DOHH2 (cell line): ENCODE results near the gene ST3GAL3.

ENCODE experiments used
- H3F3A ChIP-seq: fragments of 200-600 bp; sonication (generic), shearing (Covaris generic); 2 replicates; pipeline ENCODE4 v1.6.0; 2016; ENCODE audit warnings: antibody characterized with exemption, mild to moderate bottlenecking; ENCODE audit not compliant: control insufficient read depth, insufficient read depth
- H3K27ac ChIP-seq: fragments of 200-600 bp; sonication (generic); 2 replicates; pipeline ENCODE4 v1.5.1; 2014; ENCODE audit warnings: low read depth, mild to moderate bottlenecking, low read length, moderate library complexity
- H3K27me3 ChIP-seq: fragments of 200-600 bp; sonication (generic); 2 replicates; pipeline ENCODE4 v1.6.1; 2014; ENCODE audit warnings: mild to moderate bottlenecking, low read length, mixed read lengths; ENCODE audit not compliant: control insufficient read depth
- H3K36me3 ChIP-seq: fragments of 200-600 bp; sonication (generic); 2 replicates; pipeline ENCODE4 v1.6.1; 2014; ENCODE audit warnings: mild to moderate bottlenecking, low read length, moderate library complexity, mixed read lengths; ENCODE audit not compliant: control insufficient read depth
- H3K4me1 ChIP-seq: fragments of 200-600 bp; sonication (generic); 2 replicates; pipeline ENCODE4 v1.6.1; 2014; ENCODE audit warnings: mild to moderate bottlenecking, low read length, mixed read lengths; ENCODE audit not compliant: control insufficient read depth
- H3K4me2 ChIP-seq: fragments of 200-600 bp; sonication (generic); 2 replicates; pipeline ENCODE4 v1.6.0; 2014; ENCODE audit warnings: mild to moderate bottlenecking, low read length, moderate library complexity
- H3K4me3 ChIP-seq: fragments of 200-600 bp; sonication (generic); 2 replicates; pipeline ENCODE4 v1.5.1; 2014; ENCODE audit warnings: mild to moderate bottlenecking, low read length, mixed read lengths
- H3K79me2 ChIP-seq: fragments of 200-600 bp; sonication (generic); 2 replicates; pipeline ENCODE4 v1.6.1; 2014; ENCODE audit warnings: mild to moderate bottlenecking, low read length, mixed read lengths; ENCODE audit not compliant: control insufficient read depth
- H3K9me2 ChIP-seq: fragments of 200-600 bp; sonication (generic); replicated peaks from 2 replicates; pipeline ENCODE4 v1.6.1; 2014; ENCODE audit warnings: mild to moderate bottlenecking, low read length, mixed read lengths; ENCODE audit not compliant: control insufficient read depth
- H3K9me3 ChIP-seq: fragments of 200-600 bp; sonication (generic); 2 replicates; pipeline ENCODE4 v1.6.1; 2014; ENCODE audit warnings: antibody characterized with exemption, low read length, mixed read lengths; ENCODE audit not compliant: control insufficient read depth, insufficient read depth
- H4K20me1 ChIP-seq: fragments of 200-600 bp; sonication (generic); 2 replicates; pipeline ENCODE4 v1.6.0; 2014; ENCODE audit warnings: low read depth, mild to moderate bottlenecking, antibody characterized with exemption, low read length, moderate library complexity; ENCODE audit not compliant: control insufficient read depth, insufficient read depth
- CTCF ChIP-seq: fragments of 200-600 bp; sonication (generic); IDR thresholded peaks from one replicate; pipeline ENCODE4 v1.5.1; 2014; ENCODE audit warnings: antibody characterized with exemption, mild to moderate bottlenecking, low read depth, low read length; ENCODE audit not compliant: poor library complexity, severe bottlenecking
- EZH2phosphoT487 ChIP-seq: fragments of 200-600 bp; sonication (generic); IDR thresholded peaks from 2 replicates; pipeline ENCODE4 v1.6.1; 2017; ENCODE audit warnings: borderline replicate concordance, mild to moderate bottlenecking, antibody characterized with exemption, low read length, moderate library complexity, mixed read lengths

The ST3GAL3 gene

GRCh38 chr1:43902058-43902831 lies 194.9 kb downstream of the ST3GAL3 start:
- Histone ChIP-seq H3K9me3 (no peaks in the 10 kb centered on the region), H3K4me2 (no peak overlapping the region), H3F3A (peaks cover 11% of the 10 kb centered on the region), H3K36me3 (no peaks in the 10 kb centered on the region), H3K4me1 (peaks cover 18% of the 10 kb centered on the region), H3K4me3 (no peak overlapping the region), H3K79me2 (no peaks in the 10 kb centered on the region), H4K20me1 (no peaks in the 10 kb centered on the region), H3K27me3 (no peaks in the 10 kb centered on the region), H3K9me2 (no peaks in the 10 kb centered on the region), H3K27ac (no peak overlapping the region)
- no peak for TF ChIP-seq EZH2phosphoT487
- no peak for TF ChIP-seq CTCF

GRCh38 chr1:43904660-43905551 lies 197.6 kb downstream of the ST3GAL3 start:
- Histone ChIP-seq H4K20me1 (no peaks in the 10 kb centered on the region; the same call in 1 of the 2 replicates), H3K4me3 (no peak overlapping the region; the same call in 1 of the 2 replicates), H3K27me3 (no peaks in the 10 kb centered on the region), H3K27ac (no peak overlapping the region), H3K36me3 (no peaks in the 10 kb centered on the region), H3K79me2 (no peaks in the 10 kb centered on the region), H3K9me2 (no peaks in the 10 kb centered on the region), H3F3A (peaks cover 17% of the 10 kb centered on the region), H3K4me1 (peaks cover 18% of the 10 kb centered on the region), H3K4me2 (0 out of 2 replicates have a peak overlapping the region, but pooled peaks have one; percentile 9), H3K9me3 (no peaks in the 10 kb centered on the region)
- TF ChIP-seq EZH2phosphoT487 (no peak), CTCF (no peak)

- H3K4me1 ChIP-seq, result peaks cover 18% of the 10 kb centered on the region
- no peak overlapping the region for H3K4me3 ChIP-seq
- no peak overlapping the region for H3K27ac ChIP-seq
- H3K27me3 ChIP-seq, result no peaks in the 10 kb centered on the region
- H3F3A ChIP-seq, result peaks cover 17% of the 10 kb centered on the region
- H3K4me2 ChIP-seq, result no peak overlapping the region
- no peaks in the 10 kb centered on the region for H3K9me3 ChIP-seq
- H3K36me3 ChIP-seq, result no peaks in the 10 kb centered on the region
- no peaks in the 10 kb centered on the region for H3K79me2 ChIP-seq
- TF ChIP-seq EZH2phosphoT487 (no peak), CTCF (no peak)
- no peaks in the 10 kb centered on the region for H3K9me2 ChIP-seq
- H4K20me1 ChIP-seq, result no peaks in the 10 kb centered on the region; the same call in 1 of the 2 replicates
Observed at GRCh38 chr1:43908226-43908625, 200.9 kb downstream of the ST3GAL3 start.
